ENCODE results near the gene CTIF.

CTIF gene

DNA sequence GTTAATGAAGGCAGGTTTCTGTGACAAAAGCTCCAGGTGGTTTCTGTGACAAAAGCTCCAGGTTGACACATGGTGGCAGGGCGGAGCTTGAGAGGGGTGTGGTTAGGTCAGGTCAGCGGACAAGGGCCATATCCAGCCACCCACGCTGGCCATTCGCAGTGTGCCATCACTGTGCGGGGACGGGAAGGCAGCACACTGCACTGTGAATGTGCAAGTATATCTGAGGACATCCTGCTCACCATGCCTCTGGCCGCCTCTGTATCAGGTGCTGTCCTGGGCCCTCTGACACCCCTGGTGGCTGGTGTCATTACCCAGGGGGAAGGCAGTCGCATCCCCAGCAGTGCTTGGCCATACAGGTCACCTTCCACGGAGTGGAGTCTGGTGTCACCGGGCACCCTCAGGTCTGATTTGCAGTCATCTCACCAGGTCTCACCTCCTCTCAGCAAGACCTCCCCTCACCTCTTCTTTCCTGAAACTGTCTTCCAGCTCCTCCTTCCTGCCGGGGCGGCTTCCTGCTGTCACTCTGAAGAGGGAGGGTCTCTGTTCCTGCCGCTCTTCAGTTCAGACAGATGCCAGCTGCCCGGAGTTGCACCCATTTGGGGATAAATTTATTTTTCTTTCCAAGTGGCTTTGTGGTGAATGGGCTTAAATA, 34.9 kb downstream of the CTIF start:
- TF ChIP-seq, protein P1, sequence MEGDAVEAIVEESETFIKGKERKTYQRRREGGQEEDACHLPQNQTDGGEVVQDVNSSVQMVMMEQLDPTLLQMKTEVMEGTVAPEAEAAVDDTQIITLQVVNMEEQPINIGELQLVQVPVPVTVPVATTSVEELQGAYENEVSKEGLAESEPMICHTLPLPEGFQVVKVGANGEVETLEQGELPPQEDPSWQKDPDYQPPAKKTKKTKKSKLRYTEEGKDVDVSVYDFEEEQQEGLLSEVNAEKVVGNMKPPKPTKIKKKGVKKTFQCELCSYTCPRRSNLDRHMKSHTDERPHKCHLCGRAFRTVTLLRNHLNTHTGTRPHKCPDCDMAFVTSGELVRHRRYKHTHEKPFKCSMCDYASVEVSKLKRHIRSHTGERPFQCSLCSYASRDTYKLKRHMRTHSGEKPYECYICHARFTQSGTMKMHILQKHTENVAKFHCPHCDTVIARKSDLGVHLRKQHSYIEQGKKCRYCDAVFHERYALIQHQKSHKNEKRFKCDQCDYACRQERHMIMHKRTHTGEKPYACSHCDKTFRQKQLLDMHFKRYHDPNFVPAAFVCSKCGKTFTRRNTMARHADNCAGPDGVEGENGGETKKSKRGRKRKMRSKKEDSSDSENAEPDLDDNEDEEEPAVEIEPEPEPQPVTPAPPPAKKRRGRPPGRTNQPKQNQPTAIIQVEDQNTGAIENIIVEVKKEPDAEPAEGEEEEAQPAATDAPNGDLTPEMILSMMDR (IDR thresholded peaks at IDR 0.05; ENCODE audit: insufficient read depth, low read depth, low read length, missing control alignments), result no peak

DNA sequence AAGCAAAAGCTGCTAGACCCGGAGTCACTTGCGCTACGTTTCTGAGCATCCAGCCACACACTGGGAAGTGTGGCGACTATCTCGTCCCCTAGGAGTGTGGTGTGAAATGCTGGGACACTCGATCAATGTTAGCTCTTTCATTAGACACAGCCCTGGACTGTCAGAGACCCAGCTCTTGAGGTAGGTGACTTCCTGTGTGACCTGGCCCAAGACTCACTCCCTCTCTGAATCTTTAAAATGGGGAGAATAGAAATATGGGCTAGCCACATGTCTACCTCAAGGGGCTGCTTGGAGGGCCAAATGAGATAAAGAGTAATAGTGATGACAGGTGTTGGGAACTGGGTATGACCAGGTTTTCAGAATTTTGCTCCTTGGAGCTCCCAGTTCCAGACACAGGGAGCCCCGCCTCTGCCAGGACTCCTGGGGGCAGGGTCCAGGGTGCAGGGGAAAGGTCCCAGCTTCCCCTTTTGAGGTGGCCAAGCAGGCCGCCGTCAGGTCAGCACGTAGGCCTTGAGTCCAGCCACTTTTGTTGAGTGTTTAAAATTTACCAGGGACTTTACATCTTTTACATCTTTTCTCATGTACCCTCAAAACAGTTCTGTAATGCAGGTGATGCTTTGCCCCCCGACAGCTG, 36.0 kb downstream of the CTIF start:
- TF ChIP-seq, protein P1 (IDR thresholded peaks at IDR 0.05; ENCODE audit: insufficient read depth, low read depth, low read length, missing control alignments), result no peak
- no peak for DNase-seq (ENCODE audit: low read depth)

More for the DNA sequence above, 34.9 kb downstream of the CTIF start:
- DNase-seq (ENCODE audit: low read depth), result no peak
- no peak overlapping the region for H3K4me3 ChIP-seq (ENCODE audit: low read length)

DNA sequence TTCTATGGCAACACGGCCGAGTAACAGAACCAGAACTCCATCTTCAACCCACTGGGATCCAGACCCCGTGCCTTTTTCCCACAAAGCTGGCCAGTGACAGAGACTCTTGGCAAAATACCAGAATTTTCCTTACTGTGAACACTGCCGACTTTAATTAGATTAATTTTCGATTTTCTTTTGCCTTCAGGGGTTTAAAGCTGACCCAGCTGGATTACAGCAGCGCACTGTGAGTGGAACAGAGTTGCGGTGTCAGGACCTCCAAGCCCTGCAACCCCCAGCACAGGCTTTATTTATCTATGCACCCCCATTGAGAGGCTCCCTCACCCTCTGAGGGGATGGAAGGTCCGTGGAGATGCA, 36.4 kb downstream of the CTIF start:
- TF ChIP-seq, protein P1 (IDR thresholded peaks at IDR 0.05; ENCODE audit: insufficient read depth, low read depth, low read length, missing control alignments), result no peak
- no peak for DNase-seq (ENCODE audit: low read depth)
- H3K4me3 ChIP-seq (ENCODE audit: low read length), result no peak overlapping the region

More for the DNA sequence above, 36.0 kb downstream of the CTIF start:
- no peak overlapping the region for H3K4me3 ChIP-seq (ENCODE audit: low read length)

DNA sequence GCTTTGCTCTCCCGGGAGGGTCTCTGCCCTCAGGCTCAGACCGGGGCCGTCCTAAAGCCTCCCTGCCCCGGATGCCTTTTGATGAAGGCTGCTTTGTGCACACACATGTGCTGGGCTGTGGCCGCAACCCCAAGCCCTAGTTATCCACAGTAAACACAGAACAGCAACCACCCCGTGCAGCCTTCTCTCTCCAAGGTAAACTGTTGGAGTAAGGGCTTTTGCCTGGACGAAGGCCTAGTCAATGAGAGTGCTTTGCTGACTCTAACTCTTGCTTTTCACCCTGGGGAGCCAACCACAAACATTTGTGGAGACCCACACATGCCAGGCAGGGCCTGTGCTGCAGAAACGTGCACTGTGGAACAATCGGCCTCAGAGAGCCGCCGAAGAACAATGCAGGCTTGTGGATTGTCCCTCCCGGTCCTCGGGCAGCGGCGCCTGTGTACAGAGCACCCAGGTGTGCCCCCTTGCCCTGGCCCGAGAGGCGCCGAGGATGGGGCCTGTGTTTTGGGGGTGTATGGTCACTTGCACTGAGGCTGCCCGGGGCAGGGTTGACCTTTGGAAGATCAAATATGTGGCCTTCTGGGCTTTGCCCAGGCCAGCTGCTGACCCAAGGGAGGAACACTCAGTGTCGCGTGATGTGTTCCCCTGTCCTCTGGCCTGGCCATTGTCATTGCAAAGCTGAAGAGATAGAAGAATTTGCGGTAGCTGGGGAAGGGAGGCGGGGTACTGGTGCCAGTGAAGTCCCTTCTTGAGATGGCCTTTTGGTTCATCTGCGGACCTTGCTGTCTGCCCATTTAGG, 37.0 kb downstream of the CTIF start:
- no peak overlapping the region for H3K4me3 ChIP-seq (ENCODE audit: low read length)
- TF ChIP-seq, protein P1 (IDR thresholded peaks at IDR 0.05; ENCODE audit: insufficient read depth, low read depth, low read length, missing control alignments), result no peak
- no peak for DNase-seq (ENCODE audit: low read depth)

DNA sequence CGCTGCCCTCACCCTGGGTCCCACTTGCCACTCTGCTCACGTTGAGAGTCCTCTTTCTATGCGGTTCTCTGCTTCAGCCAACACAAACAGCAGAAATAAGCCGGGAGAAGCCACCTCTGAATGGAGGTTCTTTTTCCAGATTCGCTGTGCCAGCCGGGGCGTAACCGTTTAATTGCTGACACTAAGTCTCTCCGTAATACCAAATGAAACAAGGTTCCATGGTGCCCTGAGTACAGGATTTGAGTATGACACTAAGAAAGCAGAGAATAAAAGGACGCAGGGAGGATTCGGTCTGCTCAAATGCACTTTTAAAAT, 37.6 kb downstream of the CTIF start:
- no peak for DNase-seq (ENCODE audit: low read depth)
- TF ChIP-seq, protein P1 (IDR thresholded peaks at IDR 0.05; ENCODE audit: insufficient read depth, low read depth, low read length, missing control alignments), result no peak

DNA sequence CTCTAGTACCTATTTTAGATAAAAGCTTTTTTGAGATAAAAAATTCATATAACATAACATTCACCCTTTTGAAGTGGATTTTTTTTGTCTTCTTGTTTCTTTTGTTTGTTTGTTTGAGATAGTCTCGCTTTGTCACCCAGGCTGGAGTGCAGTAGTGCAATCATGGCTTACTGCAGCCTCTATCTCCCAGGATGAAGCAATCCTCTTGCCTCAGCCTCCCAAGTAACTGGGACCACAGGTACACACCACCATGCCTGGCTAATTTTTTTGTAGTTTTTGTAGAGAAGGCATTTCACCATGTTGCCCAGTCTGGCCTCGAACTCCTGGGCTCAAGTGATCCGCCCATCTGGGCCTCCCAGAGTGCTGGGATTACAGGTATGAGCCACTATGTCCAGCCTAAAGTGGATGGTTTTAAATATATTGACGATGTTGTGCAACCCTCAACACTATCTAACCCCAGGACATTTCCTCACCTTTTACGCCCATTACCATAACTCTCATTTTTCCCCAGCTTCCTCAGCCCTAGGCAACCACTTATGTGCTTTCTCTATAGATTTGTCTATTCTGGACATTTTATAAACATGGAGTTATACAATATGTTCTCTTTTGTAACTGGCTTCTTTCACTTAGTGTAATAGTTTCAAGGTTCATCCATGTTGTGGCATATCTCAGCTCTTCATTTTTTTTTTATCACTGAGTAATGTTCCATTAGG, 38.8 kb downstream of the CTIF start:
- no peak overlapping the region for H3K4me3 ChIP-seq (ENCODE audit: low read length)
- DNase-seq (ENCODE audit: low read depth), result no peak
- TF ChIP-seq, protein P1 (IDR thresholded peaks at IDR 0.05; ENCODE audit: insufficient read depth, low read depth, low read length, missing control alignments), result no peak

More for the DNA sequence above, 37.6 kb downstream of the CTIF start:
- no peak overlapping the region for H3K4me3 ChIP-seq (ENCODE audit: low read length)
